K562 (cell line): ENCODE measurements around the gene ZNF177. TPM values are rescaled to one million over a fixed set of nuclear protein-coding genes. Genes with fewer than 3 reads are reported as not detected.
A peak's percentile ranks its signal among the peaks of the same experiment; 100 is the strongest.

ENCODE experiments used
- BRD9 ChIP-seq: fragments of 450-650 bp; IDR thresholded peaks from 2 replicates; pipeline ENCODE4 v1.6.1; 2018; ENCODE audit warnings: low read depth; ENCODE audit not compliant: partially characterized antibody
- CBX3 ChIP-seq, 2 experiments: IDR thresholded peaks; 1 replicate in 1 of 2; 2 replicates in 1 of 2; pipeline ENCODE4 v1.6.1; 2012; ENCODE audit warnings: inconsistent platforms in 2 of 2, low read length in 2 of 2, borderline replicate concordance in 1 of 2, control low read depth in 1 of 2
- CEBPG ChIP-seq, 3 experiments: fragments of 200-800 bp in 1 of 3; sonication (Bioruptor generic) in 1 of 3; sonication (generic) in 1 of 3; formaldehyde crosslinking in 1 of 3; IDR thresholded peaks in 2 of 3; conservative IDR thresholded peaks in 1 of 3; 2 replicates each; pipeline versions ENCODE4 v1.6.1 to v1.8.0; 2016 to 2022; ENCODE audit warnings: missing compliant biosample characterization in 2 of 3, missing genetic modification characterization in 2 of 3, mild to moderate bottlenecking in 1 of 3, missing genetic modification reagents in 1 of 3
- COPS2 ChIP-seq: fragments of 450-650 bp; conservative IDR thresholded peaks from 2 replicates; pipeline ENCODE4 v1.6.1; 2016; ENCODE audit warnings: mild to moderate bottlenecking, moderate library complexity
- CTBP1 ChIP-seq: fragments of 450-650 bp; IDR thresholded peaks from 2 replicates; pipeline ENCODE4 v1.6.1; 2016; ENCODE audit warnings: borderline replicate concordance
- EHMT2 ChIP-seq: fragments of 450-650 bp; IDR thresholded peaks from 2 replicates; pipeline ENCODE4 v1.6.1; 2018; ENCODE audit warnings: antibody characterized with exemption
- FOXM1 ChIP-seq, 2 experiments: fragments of 450-650 bp in 1 of 2; sonication (generic) in 1 of 2; formaldehyde crosslinking in 1 of 2; IDR thresholded peaks; 2 replicates each; pipeline versions ENCODE4 v1.6.1 to v1.9.0; 2017 to 2022; ENCODE audit warnings: low read depth in 2 of 2, mild to moderate bottlenecking in 2 of 2, missing genetic modification reagents in 1 of 2, moderate library complexity in 1 of 2
- HSF4 ChIP-seq: fragments of 250-450 bp; sonication (Bioruptor Pico); IDR thresholded peaks from 2 replicates; pipeline ENCODE4 v2.1.2; 2022; ENCODE audit warnings: mild to moderate bottlenecking, moderate library complexity, borderline replicate concordance
- MEIS2 ChIP-seq: fragments of 450-650 bp; IDR thresholded peaks from 2 replicates; pipeline ENCODE4 v1.6.1; 2014; ENCODE audit warnings: mild to moderate bottlenecking; ENCODE audit not compliant: partially characterized antibody
- MYC ChIP-seq, 2 experiments: fragments of 250-450 bp in 1 of 2; sonication (Bioruptor Pico) in 1 of 2; IDR thresholded peaks; 2 replicates each; pipeline versions ENCODE4 v1.5.1 to v1.6.1; 2012 to 2021; ENCODE audit warnings: low read depth in 2 of 2, borderline replicate concordance in 1 of 2, improper control_type of control experiment in 1 of 2, low read length in 1 of 2, mild to moderate bottlenecking in 1 of 2, moderate library complexity in 1 of 2
- NRF1 ChIP-seq, 2 experiments: fragments of 450-650 bp; IDR thresholded peaks in 1 of 2; conservative IDR thresholded peaks in 1 of 2; 2 replicates each; pipeline ENCODE4 v1.6.1; 2014; ENCODE audit warnings: mild to moderate bottlenecking in 2 of 2
- SOX6 ChIP-seq: fragments of 450-650 bp; IDR thresholded peaks from 2 replicates; pipeline ENCODE4 v1.6.1; 2014; ENCODE audit warnings: mild to moderate bottlenecking
- TAF1 ChIP-seq: IDR thresholded peaks from 2 replicates; pipeline ENCODE4 v1.6.1; 2011; ENCODE audit warnings: mild to moderate bottlenecking, low read length, moderate library complexity; ENCODE audit not compliant: insufficient read depth, control insufficient read depth, severe bottlenecking; ENCODE audit errors: extremely low read depth
- polyA plus RNA-seq, 8 experiments: library from polyadenylated mRNA; depleted of rRNA in 4 of 8; stranded (reverse) in 5 of 8; unstranded in 3 of 8; fragments of >200 nt; fragmentation: Nextera tagmentation in 2 of 8; fragmentation: Illumina TruSeq in 1 of 8; extraction: Ambion mirVana in 2 of 8; extraction: Trizol in 1 of 8; gene quantifications; 2 replicates each; pipeline versions ENCODE4 v1.2.1 to v1.2.3, GENCODE V29; 2011 to 2014; ENCODE audit warnings: inconsistent platforms in 1 of 8, missing spikeins in 1 of 8
- total RNA-seq, 7 experiments: library from RNA; depleted of rRNA in 6 of 7; stranded (reverse); fragments of >200 nt in 6 of 7; fragmentation: Illumina TruSeq in 2 of 7; extraction: Trizol in 2 of 7; gene quantifications; 2 replicates each; pipeline versions ENCODE4 v1.2.1 to v1.2.3, GENCODE V29; 2011 to 2021; ENCODE audit warnings: low replicate concordance in 1 of 7
- TF ChIP-seq, protein P1 (sequence below), 2 experiments: fragments of 450-650 bp; conservative IDR thresholded peaks; 2 replicates each; pipeline ENCODE4 v1.6.1; 2017; ENCODE audit warnings: mild to moderate bottlenecking in 2 of 2, moderate library complexity in 2 of 2
- TF ChIP-seq, protein P2 (sequence below): fragments of 250-450 bp; sonication (Bioruptor Pico); IDR thresholded peaks from 2 replicates; pipeline ENCODE4 v1.5.0; 2021
- TF ChIP-seq, protein P3 (sequence below): sonication (generic); formaldehyde crosslinking; IDR thresholded peaks from 2 replicates; pipeline ENCODE4 v1.8.0; 2022; ENCODE audit warnings: missing genetic modification reagents, mild to moderate bottlenecking, moderate library complexity, borderline replicate concordance
- TF ChIP-seq, protein P4 (sequence below): sonication (generic); formaldehyde crosslinking; IDR thresholded peaks from 2 replicates; pipeline ENCODE4 v1.8.0; 2022; ENCODE audit warnings: mild to moderate bottlenecking, missing genetic modification reagents

ZNF177 gene
- total and polyA plus RNA-seq, 9 of the 15 experiments (the other 6 are each of a cell fraction or from before 2014, with no cell fraction given) = 0.25 to 1.8 (median 1.1) TPM

DNA sequence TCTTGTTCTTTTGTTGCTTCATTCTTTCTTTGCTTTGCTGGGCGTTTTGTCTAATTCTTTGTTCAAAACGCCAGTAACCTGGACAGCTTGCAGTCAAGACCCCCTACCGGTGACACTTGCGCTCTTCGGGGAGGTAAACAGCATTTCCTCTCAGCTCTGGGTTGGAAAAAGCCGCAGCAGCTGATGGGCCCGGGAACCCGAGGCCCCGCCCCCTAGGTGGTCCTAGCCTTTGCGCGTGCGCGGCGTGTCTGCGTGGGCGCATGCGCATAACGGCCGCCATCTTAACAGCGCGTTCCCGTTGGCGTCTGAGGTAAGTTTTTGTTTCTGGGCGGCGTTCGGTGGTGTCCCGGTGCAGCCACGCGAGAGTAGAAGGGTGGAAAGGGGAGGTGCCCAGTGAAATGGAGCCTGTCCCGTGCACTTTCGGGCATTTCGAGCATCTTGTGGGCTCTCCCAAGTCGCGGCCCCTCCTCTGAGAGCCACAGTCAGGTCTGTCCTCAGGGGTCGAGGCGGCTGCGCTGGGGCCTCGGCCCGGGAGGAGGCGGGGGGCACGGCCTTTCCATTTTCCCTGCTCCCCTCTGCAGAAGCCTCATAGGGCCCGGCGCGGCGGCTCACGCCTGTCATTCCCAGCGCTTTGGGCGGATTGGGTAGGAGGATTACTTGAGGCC, 38.8 kb upstream of the ZNF177 start, which contains the start of gene ZNF559 (continued):
- TF ChIP-seq, protein P1, sequence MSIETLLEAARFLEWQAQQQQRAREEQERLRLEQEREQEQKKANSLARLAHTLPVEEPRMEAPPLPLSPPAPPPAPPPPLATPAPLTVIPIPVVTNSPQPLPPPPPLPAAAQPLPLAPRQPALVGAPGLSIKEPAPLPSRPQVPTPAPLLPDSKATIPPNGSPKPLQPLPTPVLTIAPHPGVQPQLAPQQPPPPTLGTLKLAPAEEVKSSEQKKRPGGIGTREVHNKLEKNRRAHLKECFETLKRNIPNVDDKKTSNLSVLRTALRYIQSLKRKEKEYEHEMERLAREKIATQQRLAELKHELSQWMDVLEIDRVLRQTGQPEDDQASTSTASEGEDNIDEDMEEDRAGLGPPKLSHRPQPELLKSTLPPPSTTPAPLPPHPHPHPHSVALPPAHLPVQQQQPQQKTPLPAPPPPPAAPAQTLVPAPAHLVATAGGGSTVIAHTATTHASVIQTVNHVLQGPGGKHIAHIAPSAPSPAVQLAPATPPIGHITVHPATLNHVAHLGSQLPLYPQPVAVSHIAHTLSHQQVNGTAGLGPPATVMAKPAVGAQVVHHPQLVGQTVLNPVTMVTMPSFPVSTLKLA (conservative IDR thresholded peaks at IDR 0.05) = peak; percentile 39 to 62; a peak in 3 of 4 replicates
- peak; percentile 7; the same call in 1 of the 2 replicates for TF ChIP-seq FOXM1 (IDR thresholded peaks at IDR 0.05; ENCODE audit: low read depth)
- no peak for TF ChIP-seq FOXM1 (CRISPR knock-in tag; IDR thresholded peaks at IDR 0.05; ENCODE audit: low read depth)
- peak; percentile 11; the same call in 1 of the 2 replicates for TF ChIP-seq EHMT2
- TF ChIP-seq CTBP1 = peak; percentile 27; the same call in 1 of the 2 replicates
- TF ChIP-seq CEBPG (CRISPR knock-in tag; IDR thresholded peaks at IDR 0.05) = no peak
- TF ChIP-seq CEBPG (tag; conservative IDR thresholded peaks at IDR 0.05 in 1 of 2, IDR thresholded peaks at IDR 0.05 in 1 of 2) = peak in 1 of 2 experiments; percentile 28; a peak in 1 of 4 replicates
- peak; percentile 96 for TF ChIP-seq MEIS2
- TF ChIP-seq, protein P2, sequence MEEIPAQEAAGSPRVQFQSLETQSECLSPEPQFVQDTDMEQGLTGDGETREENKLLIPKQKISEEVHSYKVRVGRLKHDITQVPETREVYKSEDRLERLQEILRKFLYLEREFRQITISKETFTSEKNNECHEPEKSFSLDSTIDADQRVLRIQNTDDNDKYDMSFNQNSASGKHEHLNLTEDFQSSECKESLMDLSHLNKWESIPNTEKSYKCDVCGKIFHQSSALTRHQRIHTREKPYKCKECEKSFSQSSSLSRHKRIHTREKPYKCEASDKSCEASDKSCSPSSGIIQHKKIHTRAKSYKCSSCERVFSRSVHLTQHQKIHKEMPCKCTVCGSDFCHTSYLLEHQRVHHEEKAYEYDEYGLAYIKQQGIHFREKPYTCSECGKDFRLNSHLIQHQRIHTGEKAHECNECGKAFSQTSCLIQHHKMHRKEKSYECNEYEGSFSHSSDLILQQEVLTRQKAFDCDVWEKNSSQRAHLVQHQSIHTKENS (CRISPR knock-in tag) = no peak
- TF ChIP-seq, protein P3, sequence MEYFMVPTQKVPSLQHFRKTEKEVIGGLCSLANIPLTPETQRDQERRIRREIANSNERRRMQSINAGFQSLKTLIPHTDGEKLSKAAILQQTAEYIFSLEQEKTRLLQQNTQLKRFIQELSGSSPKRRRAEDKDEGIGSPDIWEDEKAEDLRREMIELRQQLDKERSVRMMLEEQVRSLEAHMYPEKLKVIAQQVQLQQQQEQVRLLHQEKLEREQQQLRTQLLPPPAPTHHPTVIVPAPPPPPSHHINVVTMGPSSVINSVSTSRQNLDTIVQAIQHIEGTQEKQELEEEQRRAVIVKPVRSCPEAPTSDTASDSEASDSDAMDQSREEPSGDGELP (CRISPR knock-in tag) = peak; percentile 96
- no peak for TF ChIP-seq HSF4
- no peak for TF ChIP-seq COPS2
- peak in 1 of 2 experiments; percentile 4; a peak in 1 of 3 replicates for TF ChIP-seq CBX3 (IDR thresholded peaks at IDR 0.05; ENCODE audit: borderline replicate concordance in 1 of 2, low read length in 2 of 2)
- TF ChIP-seq TAF1 = peak; percentile 23
- TF ChIP-seq MYC (IDR thresholded peaks at IDR 0.05; ENCODE audit: low read depth, low read length) = 0 out of 2 replicates have a peak, but pooled peaks have one; percentile 41
- no peak for TF ChIP-seq MYC (CRISPR knock-in tag; IDR thresholded peaks at IDR 0.05; ENCODE audit: borderline replicate concordance, low read depth)
- TF ChIP-seq NRF1 (conservative IDR thresholded peaks at IDR 0.05 in 1 of 2, IDR thresholded peaks at IDR 0.05 in 1 of 2) = peak; percentile 99
- TF ChIP-seq SOX6 = no peak
- TF ChIP-seq, protein P4, sequence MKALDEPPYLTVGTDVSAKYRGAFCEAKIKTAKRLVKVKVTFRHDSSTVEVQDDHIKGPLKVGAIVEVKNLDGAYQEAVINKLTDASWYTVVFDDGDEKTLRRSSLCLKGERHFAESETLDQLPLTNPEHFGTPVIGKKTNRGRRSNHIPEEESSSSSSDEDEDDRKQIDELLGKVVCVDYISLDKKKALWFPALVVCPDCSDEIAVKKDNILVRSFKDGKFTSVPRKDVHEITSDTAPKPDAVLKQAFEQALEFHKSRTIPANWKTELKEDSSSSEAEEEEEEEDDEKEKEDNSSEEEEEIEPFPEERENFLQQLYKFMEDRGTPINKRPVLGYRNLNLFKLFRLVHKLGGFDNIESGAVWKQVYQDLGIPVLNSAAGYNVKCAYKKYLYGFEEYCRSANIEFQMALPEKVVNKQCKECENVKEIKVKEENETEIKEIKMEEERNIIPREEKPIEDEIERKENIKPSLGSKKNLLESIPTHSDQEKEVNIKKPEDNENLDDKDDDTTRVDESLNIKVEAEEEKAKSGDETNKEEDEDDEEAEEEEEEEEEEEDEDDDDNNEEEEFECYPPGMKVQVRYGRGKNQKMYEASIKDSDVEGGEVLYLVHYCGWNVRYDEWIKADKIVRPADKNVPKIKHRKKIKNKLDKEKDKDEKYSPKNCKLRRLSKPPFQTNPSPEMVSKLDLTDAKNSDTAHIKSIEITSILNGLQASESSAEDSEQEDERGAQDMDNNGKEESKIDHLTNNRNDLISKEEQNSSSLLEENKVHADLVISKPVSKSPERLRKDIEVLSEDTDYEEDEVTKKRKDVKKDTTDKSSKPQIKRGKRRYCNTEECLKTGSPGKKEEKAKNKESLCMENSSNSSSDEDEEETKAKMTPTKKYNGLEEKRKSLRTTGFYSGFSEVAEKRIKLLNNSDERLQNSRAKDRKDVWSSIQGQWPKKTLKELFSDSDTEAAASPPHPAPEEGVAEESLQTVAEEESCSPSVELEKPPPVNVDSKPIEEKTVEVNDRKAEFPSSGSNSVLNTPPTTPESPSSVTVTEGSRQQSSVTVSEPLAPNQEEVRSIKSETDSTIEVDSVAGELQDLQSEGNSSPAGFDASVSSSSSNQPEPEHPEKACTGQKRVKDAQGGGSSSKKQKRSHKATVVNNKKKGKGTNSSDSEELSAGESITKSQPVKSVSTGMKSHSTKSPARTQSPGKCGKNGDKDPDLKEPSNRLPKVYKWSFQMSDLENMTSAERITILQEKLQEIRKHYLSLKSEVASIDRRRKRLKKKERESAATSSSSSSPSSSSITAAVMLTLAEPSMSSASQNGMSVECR (CRISPR knock-in tag) = peak; percentile 53
- TF ChIP-seq BRD9 = no peak
